Breast epithelium (tissue), 3 donors: ENCODE results near the gene TINAG.

Experiments
- CTCF ChIP-seq, 3 donors: fragments of 450-650 bp; IDR thresholded peaks; one replicate each; pipeline ENCODE4 v1.5.1; 2016 to 2017; ENCODE audit warnings: antibody characterized with exemption in 3 of 3, mild to moderate bottlenecking in 3 of 3, moderate library complexity in 3 of 3
- POLR2A ChIP-seq: fragments of 450-650 bp; IDR thresholded peaks from one replicate; pipeline ENCODE4 v1.6.1; 2016; ENCODE audit warnings: antibody characterized with exemption, mild to moderate bottlenecking, moderate library complexity
- POLR2AphosphoS5 ChIP-seq, 3 donors: sonication (generic); formaldehyde crosslinking; IDR thresholded peaks; one replicate each; pipeline ENCODE4 v1.6.1; 2017; ENCODE audit warnings: antibody characterized with exemption in 3 of 3

DNA sequence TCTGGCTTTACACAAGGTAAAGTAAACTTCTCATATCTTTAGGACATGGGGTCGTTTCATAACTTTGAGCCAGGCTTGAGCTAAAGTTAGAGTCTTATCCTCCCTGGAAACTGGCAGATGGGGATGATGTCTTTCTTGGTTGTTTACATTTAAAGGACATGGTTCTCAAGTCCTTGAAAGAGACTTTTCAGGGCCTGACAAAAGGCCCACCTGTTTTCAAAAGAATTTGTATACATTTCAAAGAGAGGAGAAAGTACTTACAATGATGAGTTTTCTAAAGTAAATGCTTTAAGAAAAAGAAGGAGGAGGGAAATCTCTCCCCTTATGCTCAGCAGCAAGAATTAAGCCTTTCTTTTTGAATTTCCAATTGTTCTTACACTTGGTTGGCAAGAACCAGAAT is 45.7 kb upstream of the TINAG start:
- TF ChIP-seq CTCF (IDR thresholded peaks at IDR 0.05) (no peak), POLR2A (no peak), POLR2AphosphoS5 (IDR thresholded peaks at IDR 0.05) (no peak)
